PC-3 (cell line): Measurements from ENCODE around the gene TMC3.

Experiments
- EZH2 ChIP-seq: fragments of 300-600 bp; sonication (generic); IDR thresholded peaks from one replicate; pipeline ENCODE4 v1.6.1; 2017; ENCODE audit warnings: antibody characterized with exemption, mild to moderate bottlenecking, low read length; ENCODE audit not compliant: unreplicated experiment
- TF ChIP-seq, protein P1 (sequence below): fragments of 300-600 bp; sonication (generic); conservative IDR thresholded peaks from 2 replicates; pipeline ENCODE4 v1.5.1; 2017; ENCODE audit warnings: antibody characterized with exemption, low read depth, mild to moderate bottlenecking, low read length

DNA sequence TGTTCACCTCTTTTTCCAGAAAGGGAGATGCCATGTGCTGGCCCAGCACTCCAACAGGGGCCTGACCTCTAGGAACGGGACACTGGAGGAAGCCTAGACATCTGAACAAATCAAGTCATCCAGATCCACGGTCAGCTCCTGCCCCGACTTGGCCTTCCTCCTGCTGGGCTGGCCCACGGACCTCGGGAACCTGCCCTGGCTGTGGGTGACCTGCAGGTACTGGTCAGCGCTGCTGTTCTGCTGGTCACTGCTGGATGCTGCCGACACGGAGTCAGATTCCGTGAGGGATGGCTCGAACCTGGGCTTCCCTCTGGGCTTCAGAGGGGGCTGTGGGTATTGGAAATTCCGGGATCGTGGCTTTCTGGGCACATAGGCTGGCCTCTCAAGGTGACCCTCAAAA, 41.7 kb downstream of the TMC3 start:
- TF ChIP-seq, protein P1, sequence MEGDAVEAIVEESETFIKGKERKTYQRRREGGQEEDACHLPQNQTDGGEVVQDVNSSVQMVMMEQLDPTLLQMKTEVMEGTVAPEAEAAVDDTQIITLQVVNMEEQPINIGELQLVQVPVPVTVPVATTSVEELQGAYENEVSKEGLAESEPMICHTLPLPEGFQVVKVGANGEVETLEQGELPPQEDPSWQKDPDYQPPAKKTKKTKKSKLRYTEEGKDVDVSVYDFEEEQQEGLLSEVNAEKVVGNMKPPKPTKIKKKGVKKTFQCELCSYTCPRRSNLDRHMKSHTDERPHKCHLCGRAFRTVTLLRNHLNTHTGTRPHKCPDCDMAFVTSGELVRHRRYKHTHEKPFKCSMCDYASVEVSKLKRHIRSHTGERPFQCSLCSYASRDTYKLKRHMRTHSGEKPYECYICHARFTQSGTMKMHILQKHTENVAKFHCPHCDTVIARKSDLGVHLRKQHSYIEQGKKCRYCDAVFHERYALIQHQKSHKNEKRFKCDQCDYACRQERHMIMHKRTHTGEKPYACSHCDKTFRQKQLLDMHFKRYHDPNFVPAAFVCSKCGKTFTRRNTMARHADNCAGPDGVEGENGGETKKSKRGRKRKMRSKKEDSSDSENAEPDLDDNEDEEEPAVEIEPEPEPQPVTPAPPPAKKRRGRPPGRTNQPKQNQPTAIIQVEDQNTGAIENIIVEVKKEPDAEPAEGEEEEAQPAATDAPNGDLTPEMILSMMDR = no peak
- no peak for TF ChIP-seq EZH2
